Mesenchymal stem cell (in vitro differentiated cells and primary cell): ENCODE measurements around the gene AOPEP.
A peak's percentile ranks its signal among the peaks of the same experiment; 100 is the strongest.

Experiments
- DNase-seq: peaks from one replicate; pipeline ENCODE4 v3.0.0-alpha.2; 2013
- H2AFZ ChIP-seq: one replicate; pipeline ENCODE4 v1.6.1; 2013; ENCODE audit warnings: low read depth, mild to moderate bottlenecking, control low read depth, inconsistent platforms, low read length, moderate library complexity
- H2AK5ac ChIP-seq: 2 replicates; pipeline ENCODE4 v1.6.1; 2013; ENCODE audit warnings: low read length, moderate library complexity, mild to moderate bottlenecking, inconsistent platforms; ENCODE audit not compliant: severe bottlenecking
- H2BK120ac ChIP-seq: one replicate; pipeline ENCODE4 v1.6.1; 2013; ENCODE audit warnings: low read depth, mild to moderate bottlenecking, inconsistent platforms, low read length, moderate library complexity
- H2BK12ac ChIP-seq, 2 experiments: one replicate each; pipeline ENCODE4 v1.6.1; 2013; ENCODE audit warnings: inconsistent platforms in 2 of 2, low read length in 2 of 2, mild to moderate bottlenecking in 2 of 2, moderate library complexity in 2 of 2, control low read depth in 1 of 2
- H2BK15ac ChIP-seq: one replicate; pipeline ENCODE4 v1.6.1; 2013; ENCODE audit warnings: mild to moderate bottlenecking, low read depth, inconsistent platforms; ENCODE audit not compliant: poor library complexity, severe bottlenecking
- H2BK5ac ChIP-seq: 2 replicates; pipeline ENCODE4 v1.6.1; 2013; ENCODE audit warnings: low read depth, mild to moderate bottlenecking, low read length, control low read depth, inconsistent platforms; ENCODE audit not compliant: poor library complexity, severe bottlenecking
- H3K14ac ChIP-seq, 2 experiments: one replicate each; pipeline ENCODE4 v1.6.1; 2013; ENCODE audit warnings: inconsistent platforms in 2 of 2, low read length in 2 of 2, control low read depth in 1 of 2, mild to moderate bottlenecking in 1 of 2, moderate library complexity in 1 of 2
- H3K18ac ChIP-seq, 2 experiments: one replicate each; pipeline ENCODE4 v1.6.1; 2013; ENCODE audit warnings: inconsistent platforms in 2 of 2, low read length in 2 of 2, control low read depth in 1 of 2, low read depth in 1 of 2, mild to moderate bottlenecking in 1 of 2
- H3K23ac ChIP-seq, 2 experiments: one replicate each; pipeline ENCODE4 v1.6.1; 2013; ENCODE audit warnings: inconsistent platforms in 2 of 2, low read length in 2 of 2, mild to moderate bottlenecking in 2 of 2, moderate library complexity in 2 of 2, control low read depth in 1 of 2
- H3K27ac ChIP-seq: 2 replicates; pipeline ENCODE4 v1.5.1; 2013; ENCODE audit warnings: mild to moderate bottlenecking, moderate library complexity, low read length, control low read depth, inconsistent platforms; ENCODE audit not compliant: poor library complexity, severe bottlenecking
- H3K27me3 ChIP-seq, 2 experiments: 2 replicates each; pipeline versions ENCODE4 v1.6.1 to v1.7.0; 2013; ENCODE audit warnings: low read length in 2 of 2, mild to moderate bottlenecking in 2 of 2, moderate library complexity in 2 of 2, control low read depth in 1 of 2, inconsistent platforms in 1 of 2; ENCODE audit not compliant: control insufficient read depth in 1 of 2, insufficient read depth in 1 of 2
- H3K36me3 ChIP-seq, 2 experiments: 2 replicates each; pipeline versions ENCODE4 v1.6.1 to v1.7.0; 2013; ENCODE audit warnings: low read length in 2 of 2, control low read depth in 1 of 2, inconsistent platforms in 1 of 2, low read depth in 1 of 2, mild to moderate bottlenecking in 1 of 2; ENCODE audit not compliant: insufficient read depth in 2 of 2, control insufficient read depth in 1 of 2
- H3K4ac ChIP-seq, 2 experiments: one replicate each; pipeline ENCODE4 v1.6.1; 2013; ENCODE audit warnings: inconsistent platforms in 2 of 2, low read length in 2 of 2, mild to moderate bottlenecking in 2 of 2, moderate library complexity in 2 of 2, control low read depth in 1 of 2, low read depth in 1 of 2
- H3K4me1 ChIP-seq: 2 replicates; pipeline ENCODE4 v1.6.1; 2013; ENCODE audit warnings: low read depth, low read length, control low read depth; ENCODE audit not compliant: control insufficient read depth, insufficient read depth
- H3K4me2 ChIP-seq: 2 replicates; pipeline ENCODE4 v1.6.1; 2013; ENCODE audit warnings: low read length, mild to moderate bottlenecking, inconsistent platforms; ENCODE audit not compliant: poor library complexity, severe bottlenecking
- H3K4me3 ChIP-seq, 2 experiments: 2 replicates each; pipeline versions ENCODE4 v1.5.1 to v1.7.0; 2013; ENCODE audit warnings: low read length in 2 of 2, mild to moderate bottlenecking in 2 of 2, control low read depth in 1 of 2, low read depth in 1 of 2; ENCODE audit not compliant: insufficient read depth in 1 of 2
- H3K79me1 ChIP-seq: replicated peaks from 2 replicates; pipeline ENCODE4 v1.6.1; 2013; ENCODE audit warnings: mild to moderate bottlenecking, control low read depth, low read length, inconsistent platforms; ENCODE audit not compliant: poor library complexity, severe bottlenecking
- H3K9ac ChIP-seq: 2 replicates; pipeline ENCODE4 v1.7.0; 2013; ENCODE audit warnings: mild to moderate bottlenecking, low read length, moderate library complexity
- H3K9me3 ChIP-seq: 2 replicates; pipeline ENCODE4 v1.7.0; 2013; ENCODE audit warnings: mild to moderate bottlenecking, low read length; ENCODE audit not compliant: control insufficient read depth
- H4K8ac ChIP-seq: one replicate; pipeline ENCODE4 v1.6.1; 2013; ENCODE audit warnings: inconsistent platforms, mild to moderate bottlenecking, low read length, moderate library complexity
- H4K91ac ChIP-seq: one replicate; pipeline ENCODE4 v1.6.1; 2013; ENCODE audit warnings: mild to moderate bottlenecking, low read length, inconsistent platforms
- WGBS: methylation state at CpG from one replicate; pipeline ENCODE4 v1.1.7; 2013; ENCODE audit warnings: mixed read lengths; 5-methylcytosine and 5-hydroxymethylcytosine counted together

The AOPEP gene

DNA sequence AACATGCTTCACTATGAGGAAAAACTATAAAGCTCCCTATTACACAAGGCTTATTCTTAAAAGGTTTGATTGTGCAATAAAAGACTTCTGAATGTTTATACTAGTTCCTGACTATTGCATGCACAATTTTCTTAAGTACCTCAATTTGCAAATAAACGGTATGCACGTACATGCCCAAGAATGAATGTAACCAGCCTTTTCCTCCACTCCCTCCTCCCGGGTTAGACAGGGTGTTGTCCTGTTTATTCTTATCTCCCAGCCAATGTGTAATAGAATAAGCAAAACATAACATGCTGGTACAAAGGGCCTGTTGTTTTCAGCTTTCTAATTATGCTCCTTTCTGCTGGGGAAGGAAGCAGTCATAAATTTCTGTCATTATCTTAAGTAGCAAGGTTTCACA, 79.1 kb downstream of the AOPEP start:
- DNase-seq, result peak; percentile 97
- Histone ChIP-seq H2BK15ac (no peak overlapping the region), H3K9ac (peak overlapping the region; percentile 81), H3K79me1 (peaks cover 14% of the 10 kb centered on the region), H2AFZ (no peak overlapping the region), H4K8ac (no peak overlapping the region), H3K18ac (no peak overlapping the region), H2BK12ac (no peak overlapping the region), H3K23ac (no peak overlapping the region), H2BK120ac (no peak overlapping the region), H3K27ac (no peak overlapping the region), H3K14ac (no peak overlapping the region), H3K36me3 (peaks cover 4 to 9% of the 10 kb centered on the region in 2 experiments), H3K4ac (no peak overlapping the region), H3K27me3 (no peaks in the 10 kb centered on the region), H3K4me3 (no peak overlapping the region), H3K4me1 (peaks cover 23% of the 10 kb centered on the region), H3K9me3 (no peaks in the 10 kb centered on the region), H4K91ac (no peak overlapping the region), H2AK5ac (no peak overlapping the region), H2BK5ac (no peak overlapping the region), H3K4me2 (no peak overlapping the region)
- WGBS, result 0% methylated on average over 2 of the region's 3 CpGs

DNA sequence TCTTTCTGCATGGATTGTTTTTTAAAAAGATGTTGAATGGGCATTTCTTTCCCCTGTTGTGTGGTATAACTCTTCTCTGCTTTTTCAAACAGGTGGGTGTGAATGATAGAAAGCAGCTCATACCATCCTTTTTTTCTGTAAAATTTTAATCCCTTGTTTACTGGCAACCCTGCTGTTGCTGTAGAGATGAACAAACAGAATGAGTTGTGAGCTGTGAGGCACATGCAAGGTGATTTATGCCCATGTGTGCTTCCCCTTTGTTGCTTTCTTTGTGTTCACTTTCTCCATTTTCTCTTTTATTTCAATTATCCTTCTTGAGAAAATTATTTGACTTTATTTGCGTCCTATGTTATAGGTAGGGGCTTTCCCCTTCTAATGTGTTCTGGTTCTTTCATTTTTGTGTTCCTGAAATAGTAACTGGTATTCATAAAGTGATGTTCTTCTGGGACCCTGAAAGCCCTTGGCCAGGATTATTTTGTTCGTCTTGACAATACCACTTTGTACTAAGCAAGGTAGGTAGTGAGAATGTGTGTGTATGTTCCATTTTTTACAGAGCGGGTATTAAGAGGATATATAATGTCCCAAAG, 79.9 kb downstream of the AOPEP start:
- Histone ChIP-seq H3K18ac (peak overlapping the region; percentile 16 to 87), H3K9me3 (no peaks in the 10 kb centered on the region), H4K91ac (peak overlapping the region; percentile 73), H3K14ac (no peak overlapping the region), H3K9ac (peak overlapping the region; percentile 81), H3K27me3 (no peaks in the 10 kb centered on the region), H2BK12ac (peak overlapping the region in 1 of 2 experiments; percentile 49), H3K4me2 (no peak overlapping the region), H2BK15ac (no peak overlapping the region), H3K4ac (peak overlapping the region in 1 of 2 experiments; percentile 15), H2AK5ac (peak overlapping the region; percentile 17), H3K27ac (no peak overlapping the region), H3K23ac (no peak overlapping the region), H3K4me3 (no peak overlapping the region), H2BK120ac (no peak overlapping the region), H4K8ac (peak overlapping the region; percentile 16), H2AFZ (no peak overlapping the region), H3K79me1 (peaks cover 15% of the 10 kb centered on the region), H2BK5ac (no peak overlapping the region), H3K36me3 (peaks cover 5 to 9% of the 10 kb centered on the region in 2 experiments), H3K4me1 (peaks cover 18% of the 10 kb centered on the region)
- peak; percentile 77 for DNase-seq
- WGBS, result 95% methylated on average over 3 of the region's 3 CpGs

DNA sequence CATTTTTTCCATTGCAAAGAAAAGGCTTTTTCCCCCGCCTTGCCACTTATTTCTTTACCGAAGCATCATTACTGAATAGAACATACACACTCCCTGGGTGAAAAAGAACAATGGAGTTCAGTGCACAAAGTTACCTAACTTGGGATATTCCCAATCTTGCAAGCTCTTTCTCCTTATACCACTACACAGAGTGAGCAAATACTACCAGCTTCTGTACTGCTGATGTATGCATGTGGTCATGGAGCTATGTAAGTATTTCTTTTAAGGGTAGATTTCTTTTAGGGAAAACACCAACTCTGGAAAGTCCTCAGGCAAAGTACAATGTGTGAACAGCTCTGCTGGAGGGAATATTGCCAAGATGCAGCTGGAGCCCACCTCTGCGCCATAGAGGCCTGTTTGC, 81.1 kb downstream of the AOPEP start:
- peaks cover 18% of the 10 kb centered on the region for H3K79me1 ChIP-seq
- peak overlapping the region in 1 of 2 experiments; percentile 56 for H3K18ac ChIP-seq
- H3K23ac ChIP-seq, result no peak overlapping the region
- no peak overlapping the region for H2AFZ ChIP-seq
- H3K4ac ChIP-seq, result peak overlapping the region in 1 of 2 experiments; percentile 55
- 93% methylated on average over 3 of the region's 3 CpGs for WGBS
- H2BK15ac ChIP-seq, result no peak overlapping the region
- DNase-seq, result peak; percentile 72
- no peak overlapping the region for H3K27ac ChIP-seq
- peak overlapping the region; percentile 3 for H2AK5ac ChIP-seq
- H3K4me1 ChIP-seq, result peaks cover 22% of the 10 kb centered on the region
- no peak overlapping the region for H3K4me2 ChIP-seq
- no peaks in the 10 kb centered on the region for H3K9me3 ChIP-seq
- no peaks in the 10 kb centered on the region for H3K27me3 ChIP-seq
- H2BK12ac ChIP-seq, result peak overlapping the region; percentile 45 to 67
- H2BK5ac ChIP-seq, result no peak overlapping the region
- peaks cover 7 to 9% of the 10 kb centered on the region in 2 experiments for H3K36me3 ChIP-seq
- no peak overlapping the region for H3K9ac ChIP-seq
- no peak overlapping the region for H3K14ac ChIP-seq
- peak overlapping the region; percentile 22 for H4K91ac ChIP-seq
- H4K8ac ChIP-seq, result no peak overlapping the region
- no peak overlapping the region for H3K4me3 ChIP-seq
- no peak overlapping the region for H2BK120ac ChIP-seq

DNA sequence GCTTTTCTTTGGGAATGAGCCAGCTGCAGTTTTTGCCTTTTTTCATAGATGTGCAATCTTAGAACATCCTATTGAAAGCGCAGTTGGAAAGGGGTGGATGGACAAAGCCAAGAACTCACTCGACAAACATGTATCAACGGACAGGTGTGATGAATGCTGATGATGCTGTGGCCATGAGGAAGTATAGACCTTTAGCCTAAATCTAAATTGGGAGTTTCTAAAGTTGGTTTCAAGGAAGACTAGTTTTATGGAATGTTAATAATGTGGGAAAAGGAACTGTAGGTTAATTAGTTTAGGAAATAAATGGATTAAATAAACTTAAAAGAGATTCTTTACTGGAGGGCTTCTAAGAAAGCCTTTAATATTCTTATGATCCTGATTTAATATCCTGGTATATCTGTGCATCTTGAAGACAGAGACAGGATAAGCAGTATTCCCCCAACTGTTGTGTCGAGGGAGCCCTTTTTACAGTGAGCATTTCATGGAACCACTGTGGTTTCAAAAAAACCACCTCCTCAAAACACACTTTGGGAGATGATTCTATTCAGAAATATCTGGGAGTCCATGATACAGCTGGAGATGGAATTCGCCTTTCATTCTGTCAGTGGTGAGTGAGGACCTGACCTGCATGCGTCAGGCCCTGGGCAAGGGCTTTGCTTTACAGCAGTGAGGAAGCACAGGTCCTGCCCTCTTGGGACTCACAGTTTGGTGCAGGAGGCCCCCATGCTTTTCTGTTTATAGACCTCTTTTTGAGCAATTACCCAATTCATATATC, 82.6 kb downstream of the AOPEP start:
- Histone ChIP-seq H2BK15ac (no peak overlapping the region), H3K18ac (no peak overlapping the region), H3K23ac (no peak overlapping the region), H3K4ac (peak overlapping the region in 1 of 2 experiments; percentile 21), H4K8ac (no peak overlapping the region), H2AFZ (no peak overlapping the region), H3K14ac (no peak overlapping the region), H3K4me1 (peaks cover 26% of the 10 kb centered on the region), H2BK5ac (peak overlapping the region; percentile 15), H3K9me3 (no peaks in the 10 kb centered on the region), H3K4me2 (no peak overlapping the region), H2BK12ac (no peak overlapping the region), H4K91ac (no peak overlapping the region), H3K9ac (no peak overlapping the region), H2AK5ac (peak overlapping the region; percentile 93), H2BK120ac (no peak overlapping the region), H3K79me1 (peaks cover 22% of the 10 kb centered on the region), H3K4me3 (no peak overlapping the region), H3K36me3 (peaks cover 9 to 11% of the 10 kb centered on the region in 2 experiments), H3K27ac (peak overlapping the region; percentile 25), H3K27me3 (no peaks in the 10 kb centered on the region)
- DNase-seq, result no peak
- 96% methylated on average over 5 of the region's 6 CpGs for WGBS
